ENCODE data around the gene DNAJC5.

DNA sequence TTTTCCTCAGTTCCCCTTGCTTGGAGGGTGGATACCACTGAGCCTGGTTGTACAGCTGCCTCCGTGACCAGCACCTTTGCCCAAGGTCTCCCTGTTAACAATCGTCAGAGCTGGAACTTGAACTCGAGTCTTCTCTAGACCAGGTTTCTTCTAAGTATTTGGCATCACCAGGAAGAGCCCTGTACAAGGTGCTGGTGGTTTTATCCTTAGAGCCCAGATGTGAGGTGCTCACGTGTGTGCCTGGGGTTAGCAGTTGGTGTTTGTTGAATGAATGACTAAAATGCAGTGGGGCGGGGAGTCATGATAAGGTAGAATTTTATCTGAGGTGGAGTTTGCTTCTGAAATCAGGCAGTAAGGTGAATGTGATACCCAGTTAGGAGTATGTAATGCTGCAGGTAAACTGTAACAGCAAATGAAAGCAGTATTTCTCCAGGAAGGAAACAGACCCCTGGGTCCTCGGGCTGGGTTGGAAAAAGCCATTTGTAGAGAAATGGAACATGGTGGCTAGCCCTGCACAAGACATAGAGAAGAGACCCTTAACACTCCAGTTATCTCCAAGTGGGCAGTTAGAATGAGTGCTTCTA, 3.1 kb downstream of the DNAJC5 start:
- TF ChIP-seq, protein P1, sequence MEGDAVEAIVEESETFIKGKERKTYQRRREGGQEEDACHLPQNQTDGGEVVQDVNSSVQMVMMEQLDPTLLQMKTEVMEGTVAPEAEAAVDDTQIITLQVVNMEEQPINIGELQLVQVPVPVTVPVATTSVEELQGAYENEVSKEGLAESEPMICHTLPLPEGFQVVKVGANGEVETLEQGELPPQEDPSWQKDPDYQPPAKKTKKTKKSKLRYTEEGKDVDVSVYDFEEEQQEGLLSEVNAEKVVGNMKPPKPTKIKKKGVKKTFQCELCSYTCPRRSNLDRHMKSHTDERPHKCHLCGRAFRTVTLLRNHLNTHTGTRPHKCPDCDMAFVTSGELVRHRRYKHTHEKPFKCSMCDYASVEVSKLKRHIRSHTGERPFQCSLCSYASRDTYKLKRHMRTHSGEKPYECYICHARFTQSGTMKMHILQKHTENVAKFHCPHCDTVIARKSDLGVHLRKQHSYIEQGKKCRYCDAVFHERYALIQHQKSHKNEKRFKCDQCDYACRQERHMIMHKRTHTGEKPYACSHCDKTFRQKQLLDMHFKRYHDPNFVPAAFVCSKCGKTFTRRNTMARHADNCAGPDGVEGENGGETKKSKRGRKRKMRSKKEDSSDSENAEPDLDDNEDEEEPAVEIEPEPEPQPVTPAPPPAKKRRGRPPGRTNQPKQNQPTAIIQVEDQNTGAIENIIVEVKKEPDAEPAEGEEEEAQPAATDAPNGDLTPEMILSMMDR (IDR thresholded peaks at IDR 0.05; ENCODE audit: insufficient read depth, low read length): no peak
- TF ChIP-seq POLR2AphosphoS5 (IDR thresholded peaks at IDR 0.05; ENCODE audit: low read depth) (no peak), GABPA (IDR thresholded peaks at IDR 0.05; ENCODE audit: low read depth) (no peak), SPI1 (IDR thresholded peaks at IDR 0.05; ENCODE audit: borderline replicate concordance, low read depth) (no peak)
